ENCODE measurements around the gene TEDC1. TPM values are rescaled to one million over a fixed set of nuclear protein-coding genes. Genes with fewer than 3 reads are reported as not detected.

The TEDC1 gene
- total RNA-seq, 1 donor from 2014 or later, result 6.2 TPM

DNA sequence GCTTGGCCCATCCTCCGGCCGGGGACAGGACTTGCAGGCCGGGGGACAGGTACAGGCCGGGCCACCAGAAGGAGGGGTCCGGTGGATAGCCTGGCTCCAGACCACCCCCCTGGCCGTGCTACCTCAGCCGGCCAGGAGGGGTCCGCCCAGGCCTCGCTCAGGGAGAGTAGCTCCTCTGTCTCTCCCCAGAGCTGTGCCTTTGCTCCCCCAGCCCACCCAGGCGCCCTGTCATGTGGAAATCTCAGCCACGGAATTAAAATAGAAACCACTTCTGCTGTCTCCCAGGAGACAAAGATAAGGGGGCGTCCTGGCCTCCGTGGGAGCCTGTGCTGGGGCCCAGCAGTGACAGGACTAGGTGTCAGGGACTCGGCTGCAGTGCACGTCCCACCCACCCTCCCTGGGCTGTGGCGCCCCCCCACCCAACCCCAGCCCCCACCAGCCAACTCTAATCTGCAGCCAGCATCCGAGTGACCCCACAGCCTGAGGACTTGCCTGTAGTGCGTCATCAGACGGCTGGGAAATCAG is 19.7 kb upstream of the TEDC1 start:
- ATAC-seq (ENCODE audit: poor library complexity) (peak; percentile 5), DNase-seq (peak; percentile 80)
- intact Hi-C loops (cut with DNase I), result no loop called here

DNA sequence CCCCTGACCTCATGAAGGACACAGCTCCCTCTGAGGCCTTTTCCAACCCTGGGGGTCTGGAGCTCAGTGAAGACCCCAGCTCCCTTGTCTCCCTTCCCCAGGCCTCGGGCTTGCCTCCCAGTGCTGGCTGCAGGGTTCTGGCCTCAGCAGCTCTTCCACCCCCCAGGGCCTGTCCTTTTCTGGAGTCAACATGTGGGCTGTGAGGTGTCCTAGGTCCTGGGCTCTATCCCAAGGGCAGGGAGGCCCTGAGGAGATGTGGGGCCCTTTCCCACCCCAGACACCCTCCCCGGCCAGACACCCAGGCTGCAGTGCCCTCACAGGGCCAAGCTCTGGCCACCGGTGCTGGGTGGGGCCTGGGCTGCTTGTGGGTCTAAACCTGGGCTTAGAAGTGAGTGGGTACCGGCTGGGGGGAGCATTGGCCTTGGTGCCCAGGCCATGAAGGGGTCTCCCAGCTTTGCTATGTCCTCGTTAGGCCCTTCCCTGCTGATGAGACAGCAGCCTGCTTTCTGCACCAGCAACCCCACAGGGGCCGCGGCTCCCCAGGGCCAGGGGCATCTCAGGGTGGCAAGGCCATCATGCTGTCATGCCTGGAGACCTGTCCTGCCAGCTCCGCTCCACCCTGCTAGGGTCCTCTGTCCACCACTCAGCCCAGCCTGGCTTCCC is 19.1 kb upstream of the TEDC1 start:
- DNase-seq, result no peak
- peak; percentile 9 for ATAC-seq (ENCODE audit: poor library complexity)
- intact Hi-C loops (cut with DNase I), result no loop called here

DNA sequence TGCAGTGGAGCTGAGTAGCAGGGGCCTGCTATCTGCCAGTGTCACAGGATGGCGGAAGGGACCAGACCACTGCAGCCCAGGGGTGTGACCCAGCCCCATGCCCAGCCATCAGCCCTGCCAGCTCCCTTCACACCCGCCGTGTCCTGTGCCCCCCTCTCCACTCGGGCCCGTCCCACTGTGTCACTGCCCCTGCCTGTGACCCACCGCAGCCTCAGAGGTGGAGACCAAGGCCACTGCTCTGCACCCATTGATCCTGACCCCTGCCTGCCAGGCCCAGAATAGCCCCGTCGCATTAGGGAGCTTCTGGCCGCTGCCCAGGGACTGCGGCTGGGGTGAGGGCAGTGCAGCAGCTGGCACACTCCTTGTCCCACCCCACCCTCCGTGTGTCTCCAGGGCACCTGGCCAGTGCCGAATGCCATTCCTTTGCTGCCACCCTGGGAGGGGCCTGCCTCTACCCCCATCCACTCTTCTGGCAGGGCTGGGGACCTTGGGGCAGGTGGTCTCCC is 18.5 kb upstream of the TEDC1 start:
- intact Hi-C loops (cut with DNase I), result no loop called here
- peak; percentile 35 for ATAC-seq (ENCODE audit: poor library complexity)
- DNase-seq, result peak; percentile 89

DNA sequence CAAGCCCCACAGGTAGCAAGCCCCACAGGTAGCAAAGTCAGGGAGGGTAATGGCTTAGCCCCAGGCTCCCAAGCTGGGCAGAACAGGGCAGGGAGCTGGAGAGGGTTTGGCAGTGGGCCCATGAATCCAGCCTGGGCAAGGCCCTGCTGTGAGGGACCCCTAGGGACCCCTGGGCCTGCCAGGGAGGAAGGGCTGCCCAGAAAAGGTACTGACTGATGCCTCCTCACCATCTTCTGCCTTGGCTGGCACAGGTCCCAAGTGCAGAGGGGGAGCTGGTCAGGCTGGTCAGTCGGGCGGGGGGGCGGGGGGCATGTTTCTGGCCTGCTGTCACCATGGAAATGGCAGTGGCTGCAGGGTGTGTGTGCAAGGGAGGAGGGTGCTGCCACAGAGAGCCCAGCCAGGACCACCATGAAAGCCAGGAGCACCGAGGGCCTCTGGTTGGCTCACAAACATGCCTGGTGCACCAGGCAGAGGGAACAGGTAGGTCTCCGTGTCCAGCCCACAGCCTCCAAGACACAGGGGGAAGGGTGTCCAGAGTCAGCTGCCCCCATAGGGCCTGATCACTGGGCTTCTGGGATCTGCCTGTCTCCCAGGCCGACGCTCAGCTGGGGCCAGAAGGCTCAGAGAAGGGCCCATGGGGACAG is 17.9 kb upstream of the TEDC1 start:
- DNase-seq (peak; percentile 60), ATAC-seq (ENCODE audit: poor library complexity) (no peak)
- intact Hi-C loops (cut with DNase I), result no loop called here

DNA sequence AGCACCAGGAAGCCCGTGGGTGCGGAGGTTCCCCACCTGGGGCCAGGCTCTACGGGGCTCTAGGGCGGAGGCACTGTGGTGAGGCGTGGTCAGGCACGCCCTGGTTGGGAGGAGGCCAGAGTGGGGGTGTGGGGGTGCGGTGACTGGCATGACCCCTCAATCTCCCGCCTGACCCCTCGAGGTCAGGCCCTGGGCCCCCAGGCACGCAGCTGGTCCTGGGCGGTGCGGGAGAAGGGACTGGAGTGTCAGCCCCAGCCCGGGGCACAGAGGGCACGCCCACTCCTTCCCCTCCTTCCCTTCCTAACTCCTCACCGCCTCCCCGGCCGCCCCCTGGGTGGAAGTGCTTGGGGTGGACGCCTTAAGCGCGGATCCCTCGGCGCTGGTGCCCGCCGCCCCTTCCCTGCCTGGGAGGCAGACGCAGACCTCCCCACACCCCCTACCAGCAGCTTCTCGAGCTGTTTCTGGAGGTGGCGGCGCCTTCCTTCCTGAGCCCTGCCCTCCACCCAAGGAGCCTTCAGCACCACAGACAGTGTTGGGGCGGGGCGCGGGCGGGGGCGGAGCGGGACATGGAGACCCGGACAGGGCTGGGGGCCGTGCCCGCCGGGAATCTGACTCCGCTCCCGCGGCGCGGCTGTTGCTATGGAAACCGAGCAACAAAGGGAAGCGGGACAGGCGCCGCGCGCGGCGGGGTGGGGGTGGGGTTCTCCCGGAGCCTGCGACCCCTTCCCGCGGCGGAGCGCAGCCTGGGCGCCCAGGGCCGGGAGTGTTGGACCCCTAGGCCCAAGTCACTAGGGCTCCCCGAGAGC is 17.2 kb upstream of the TEDC1 start:
- intact Hi-C loops (cut with DNase I), result no loop called here
- DNase-seq (peak; percentile 97), ATAC-seq (ENCODE audit: poor library complexity) (peak; percentile 40)

DNA sequence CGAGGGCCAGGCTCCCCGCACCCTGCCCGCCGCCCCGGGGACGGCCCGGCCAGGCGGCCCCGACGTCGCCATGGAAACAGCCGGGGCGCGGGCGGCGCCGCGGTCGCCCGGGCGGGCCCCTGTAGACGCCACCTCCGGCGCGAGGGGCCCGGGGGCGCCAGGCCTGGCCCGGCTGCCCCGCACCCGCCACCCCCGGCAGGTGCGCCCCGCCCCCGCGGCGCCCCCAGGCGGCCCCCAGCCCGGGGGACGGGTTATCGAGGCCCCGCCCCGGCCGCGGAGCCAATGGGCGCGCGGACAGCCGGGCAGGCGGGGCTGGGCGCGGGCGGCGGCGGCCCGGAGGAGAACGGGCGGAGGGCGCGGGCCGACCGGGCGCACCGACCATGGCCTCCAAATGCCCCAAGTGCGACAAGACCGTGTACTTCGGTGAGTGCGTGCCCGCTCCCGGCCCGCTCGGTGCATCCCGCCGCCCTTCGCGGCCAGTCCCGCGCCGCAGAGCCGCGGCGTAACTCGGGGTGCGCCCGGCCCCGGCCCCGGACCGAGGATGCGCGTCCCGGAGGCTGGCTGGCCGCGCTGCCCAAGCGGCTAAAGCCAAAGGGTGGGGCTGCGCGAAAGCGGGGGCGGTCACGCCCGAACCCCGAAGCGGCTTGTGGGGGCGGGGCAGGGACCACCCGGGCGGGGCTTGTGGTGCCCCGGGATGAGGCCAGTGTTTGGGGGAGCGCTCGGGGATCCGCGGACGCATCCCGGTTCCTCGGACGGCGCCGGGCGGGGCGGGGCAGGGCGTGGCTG is 16.4 kb upstream of the TEDC1 start, which contains the start of gene CRIP2:
Gene CRIP2 (plus strand): TSS at position 339 of the 786 bp plus-strand sequence. CDS start 42 bp downstream, at position 381.
- DNase-seq (peak; percentile 77), ATAC-seq (ENCODE audit: poor library complexity) (peak; percentile 9)
- intact Hi-C loops (cut with DNase I), result no loop called here

DNA sequence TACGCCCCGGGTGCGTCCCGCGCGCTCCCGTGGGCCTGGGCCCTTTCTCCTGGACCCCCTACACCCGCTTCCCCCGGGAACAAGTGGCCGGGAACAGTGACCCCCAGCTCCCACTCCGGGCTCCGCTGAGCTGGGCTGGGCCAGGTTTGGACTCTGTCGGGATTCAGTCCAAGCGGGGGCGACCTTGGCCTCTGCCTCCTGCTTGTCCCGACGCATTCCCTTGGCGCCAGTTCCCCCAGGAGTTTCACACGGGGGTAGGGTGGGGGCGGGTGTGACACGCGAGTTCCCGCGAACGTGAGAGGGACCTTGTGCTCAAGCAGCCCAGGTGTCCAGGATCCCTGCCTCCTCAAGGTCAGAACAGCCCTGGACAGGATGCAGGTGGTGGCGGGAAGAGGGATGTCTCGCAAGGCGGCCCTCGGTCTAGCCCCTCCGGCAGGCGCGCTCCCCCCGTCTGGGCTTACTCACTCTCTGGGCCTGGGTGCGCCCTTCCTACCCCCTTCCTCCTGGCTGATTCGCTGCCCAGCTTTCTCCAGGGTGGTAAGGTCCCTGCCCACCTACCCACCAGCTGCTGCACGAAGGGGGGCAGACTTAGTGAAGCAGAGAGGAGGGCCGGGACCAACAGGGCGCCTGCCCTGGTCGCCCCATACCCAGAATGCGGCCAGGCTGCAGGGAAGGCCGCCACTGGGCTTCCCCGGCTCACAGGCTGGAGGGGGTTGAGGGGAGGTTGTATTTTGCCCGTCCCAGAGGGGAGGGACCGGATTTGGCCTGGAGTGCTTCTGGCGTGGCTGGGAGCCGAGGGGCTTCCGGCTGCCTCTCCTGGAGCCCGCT is 15.6 kb upstream of the TEDC1 start:
- DNase-seq (peak; percentile 71), ATAC-seq (ENCODE audit: poor library complexity) (no peak)
- intact Hi-C loops (cut with DNase I), result no loop called here

DNA sequence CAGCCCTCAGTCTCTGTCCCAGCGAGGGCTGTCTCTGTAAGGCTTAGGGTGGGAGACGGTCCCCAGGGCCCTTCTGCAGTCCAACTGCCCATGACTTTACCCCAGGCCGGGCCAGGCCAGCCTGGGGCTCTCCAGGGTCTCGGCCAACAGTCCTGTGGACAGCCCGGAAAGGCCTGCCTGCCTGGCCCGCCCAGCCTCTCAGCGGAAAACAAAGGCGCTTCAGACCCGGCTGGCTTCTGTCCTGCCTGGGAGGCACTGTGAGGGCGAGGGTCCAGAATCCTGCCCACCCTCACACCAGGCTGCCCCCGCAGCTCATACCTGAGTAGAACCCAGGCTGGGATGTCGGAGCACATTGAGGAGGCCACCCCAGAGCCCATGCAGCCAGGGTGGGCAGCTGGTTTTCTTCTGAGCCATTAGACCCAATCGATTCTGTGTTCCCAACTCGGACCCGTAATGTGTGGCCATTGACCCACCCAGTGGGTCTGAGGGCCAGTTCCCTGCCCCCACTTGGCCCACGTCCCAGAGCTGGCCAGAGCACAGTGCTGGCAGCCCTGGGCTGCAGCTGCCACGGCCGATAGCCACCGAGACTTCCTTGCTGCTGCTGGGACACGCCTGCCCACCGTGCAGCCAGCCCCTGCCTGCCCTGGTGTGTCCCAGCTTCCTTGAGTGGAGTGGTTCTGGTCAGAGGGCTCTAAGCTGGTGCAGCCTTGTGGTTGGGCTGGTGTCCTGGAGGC is 14.8 kb upstream of the TEDC1 start:
- intact Hi-C loops (cut with DNase I), result no loop called here
- ATAC-seq (ENCODE audit: poor library complexity), result peak; percentile 0
- peak; percentile 85 for DNase-seq

DNA sequence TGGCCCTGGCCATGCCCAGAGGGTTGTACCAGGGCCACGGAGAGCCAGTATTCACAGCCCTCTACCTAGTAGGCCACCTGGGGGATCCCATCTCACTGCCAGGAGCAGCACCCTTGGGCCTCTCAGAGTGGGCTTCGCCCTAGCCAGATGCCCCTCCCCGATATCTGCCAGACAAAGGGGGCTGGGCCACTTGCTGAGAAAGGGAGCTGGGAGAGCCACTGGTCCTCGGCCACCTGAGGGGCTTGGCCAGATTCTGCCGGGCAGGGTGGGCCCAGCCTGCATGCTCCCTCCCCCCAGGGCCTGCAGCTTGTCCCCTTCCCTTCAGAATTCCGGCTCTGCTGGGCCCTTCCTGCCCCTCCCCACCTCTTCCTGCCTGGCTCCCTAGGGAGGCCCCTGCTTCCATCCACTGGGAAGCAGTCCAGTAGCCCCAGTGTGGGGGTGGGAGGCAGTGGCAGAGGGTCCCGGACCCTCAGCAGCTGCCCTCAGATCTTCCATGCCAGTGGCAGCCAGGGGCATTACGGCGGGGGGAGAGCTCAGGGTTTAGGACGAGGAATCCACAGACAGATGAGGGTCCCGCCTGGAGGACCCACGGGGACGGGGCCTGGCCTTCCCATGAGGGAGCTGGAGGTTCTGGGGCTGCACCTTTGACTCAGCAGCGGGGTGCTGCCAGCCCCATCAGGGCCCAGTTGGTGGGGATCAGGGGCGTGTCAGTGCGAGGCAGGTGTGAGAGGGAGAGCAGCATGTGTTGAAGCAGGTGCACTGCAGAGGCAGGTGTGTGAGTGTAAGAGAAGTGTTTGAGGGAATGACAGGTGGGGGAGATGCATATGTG is 14.0 kb upstream of the TEDC1 start:
- intact Hi-C loops (cut with DNase I), result no loop called here
- no peak for ATAC-seq (ENCODE audit: poor library complexity)
- peak; percentile 60 for DNase-seq

DNA sequence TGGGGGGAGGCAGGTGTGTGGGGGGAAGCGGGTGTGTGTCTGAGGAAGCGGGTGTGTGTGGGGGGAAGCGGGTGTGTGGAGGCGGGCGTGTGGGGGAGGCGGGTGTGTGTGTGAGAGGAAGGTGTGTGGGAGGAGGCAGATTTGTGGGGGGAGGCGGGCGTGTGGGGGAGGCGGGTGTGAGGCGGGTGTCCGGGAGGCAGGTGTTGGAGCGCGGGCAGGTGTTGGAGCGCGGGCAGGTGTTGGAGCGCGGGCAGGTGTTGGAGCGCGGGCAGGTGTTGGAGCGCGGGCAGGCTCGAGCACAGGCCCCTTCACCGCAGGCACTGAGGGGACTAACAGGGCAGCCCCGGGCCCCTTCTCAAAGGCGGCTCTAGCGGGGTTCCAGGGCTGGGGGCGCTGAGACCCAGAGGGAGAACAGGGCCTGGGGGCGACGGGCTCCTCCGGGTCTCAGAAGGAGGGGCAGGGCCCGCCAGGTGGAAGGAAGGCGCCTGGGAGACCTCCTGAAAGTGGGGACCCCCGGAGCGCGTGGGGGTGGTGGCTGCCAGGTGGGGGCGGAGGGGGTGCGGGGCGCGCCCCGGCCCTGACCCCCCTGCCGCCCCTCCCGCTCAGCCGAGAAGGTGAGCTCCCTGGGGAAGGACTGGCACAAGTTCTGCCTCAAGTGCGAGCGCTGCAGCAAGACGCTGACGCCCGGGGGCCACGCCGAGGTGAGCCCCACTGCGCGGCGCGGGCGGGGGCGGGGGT is 13.2 kb upstream of the TEDC1 start:
- ATAC-seq (ENCODE audit: poor library complexity) (no peak), DNase-seq (no peak)
- intact Hi-C loops (cut with DNase I), result no loop called here

DNA sequence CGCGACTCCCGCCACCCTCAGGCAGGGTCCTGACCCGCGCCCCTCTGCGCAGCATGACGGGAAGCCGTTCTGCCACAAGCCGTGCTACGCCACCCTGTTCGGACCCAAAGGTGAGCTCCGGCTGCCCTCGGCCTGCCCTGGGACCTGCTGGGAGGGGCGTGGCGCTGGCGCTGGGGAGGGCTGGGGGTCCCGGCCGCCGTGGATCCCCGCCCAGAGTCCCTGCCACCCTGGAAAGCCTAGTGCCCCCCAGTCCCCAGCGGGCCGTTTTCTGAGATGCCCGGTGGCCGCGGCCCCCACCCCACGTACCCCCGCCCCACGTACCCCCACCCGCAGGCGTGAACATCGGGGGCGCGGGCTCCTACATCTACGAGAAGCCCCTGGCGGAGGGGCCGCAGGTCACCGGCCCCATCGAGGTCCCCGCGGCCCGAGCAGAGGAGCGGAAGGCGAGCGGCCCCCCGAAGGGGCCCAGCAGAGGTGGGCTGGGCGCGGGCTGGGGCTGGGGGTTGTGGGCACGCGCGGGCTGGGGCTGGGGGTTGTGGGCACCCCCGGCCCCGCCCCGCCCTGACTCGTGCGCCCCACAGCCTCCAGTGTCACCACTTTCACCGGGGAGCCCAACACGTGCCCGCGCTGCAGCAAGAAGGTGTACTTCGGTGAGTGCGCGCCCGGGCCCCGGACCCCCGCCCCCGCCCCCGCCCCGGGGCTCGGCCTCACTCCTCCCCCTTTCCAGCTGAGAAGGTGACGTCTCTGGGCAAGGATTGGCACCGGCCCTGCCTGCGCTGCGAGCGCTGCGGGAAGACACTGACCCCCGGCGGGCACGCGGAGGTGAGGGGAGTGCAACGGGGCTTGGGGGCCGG is 12.4 kb upstream of the TEDC1 start:
- no peak for DNase-seq
- ATAC-seq (ENCODE audit: poor library complexity), result no peak
- intact Hi-C loops (cut with DNase I), result no loop called here

DNA sequence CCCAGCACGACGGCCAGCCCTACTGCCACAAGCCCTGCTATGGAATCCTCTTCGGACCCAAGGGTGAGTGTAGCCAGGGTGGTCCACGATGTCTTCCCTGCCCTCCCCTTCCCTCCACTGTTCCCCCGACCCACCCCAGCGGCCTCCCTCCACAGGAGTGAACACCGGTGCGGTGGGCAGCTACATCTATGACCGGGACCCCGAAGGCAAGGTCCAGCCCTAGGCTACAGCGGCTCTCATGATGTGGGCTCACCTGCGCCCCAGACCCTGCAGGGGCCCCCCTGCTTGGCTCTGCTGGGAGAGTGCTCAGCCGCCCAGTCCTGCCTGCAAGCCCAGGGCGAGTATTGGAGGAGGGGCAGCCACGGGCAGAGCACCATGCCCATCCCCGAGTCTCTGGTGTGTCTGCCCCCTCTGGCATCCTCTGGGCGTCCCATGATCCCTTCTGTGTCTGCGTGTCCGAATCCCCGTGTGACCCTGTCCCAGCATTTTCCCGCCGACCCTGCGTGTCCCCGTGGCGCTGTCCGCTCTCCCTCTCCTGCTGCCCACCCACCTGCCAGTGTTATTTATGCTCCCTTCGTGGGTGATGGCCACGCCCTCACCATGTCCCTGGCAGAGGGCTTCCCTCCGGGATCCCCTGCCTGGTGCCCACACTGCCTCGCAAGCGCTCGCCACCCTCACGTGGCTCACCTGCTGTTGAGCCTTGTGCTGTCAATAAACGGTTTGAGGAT is 11.5 kb upstream of the TEDC1 start:
- intact Hi-C loops (cut with DNase I), result no loop called here
- ATAC-seq (ENCODE audit: poor library complexity), result no peak
- DNase-seq, result no peak

DNA sequence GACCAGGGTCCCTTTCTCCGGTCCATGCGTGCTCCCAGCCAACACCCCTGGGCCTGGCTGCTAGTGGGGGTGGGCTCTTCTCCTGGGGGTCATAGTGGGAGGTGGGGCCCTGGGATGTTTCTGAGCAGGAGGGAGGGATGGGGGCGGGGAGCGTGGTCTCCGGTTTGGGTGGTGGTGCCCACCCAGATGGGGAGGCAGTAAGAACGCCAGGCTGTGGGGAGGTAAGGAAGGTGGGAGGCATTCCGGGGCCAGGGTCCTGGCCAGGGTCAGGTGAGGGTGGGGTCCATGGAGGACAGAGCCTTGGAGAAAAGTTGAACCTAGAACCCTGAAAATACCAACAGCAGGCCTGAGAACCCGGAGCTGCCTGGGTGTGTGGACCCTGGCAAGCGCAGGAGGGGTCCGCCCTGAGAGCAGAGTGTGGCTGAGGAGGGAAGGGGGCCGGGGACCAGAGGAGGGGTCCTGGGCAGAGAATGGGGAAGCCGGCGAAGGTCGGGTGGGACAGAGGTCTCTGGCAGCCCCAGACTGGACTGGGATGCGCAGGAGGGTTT is 10.8 kb upstream of the TEDC1 start:
- DNase-seq (no peak), ATAC-seq (ENCODE audit: poor library complexity) (no peak)
- intact Hi-C loops (cut with DNase I), result no loop called here
